Measurements from ENCODE around the gene HES4. TPM values are rescaled to one million over a fixed set of nuclear protein-coding genes. Genes with fewer than 3 reads are reported as not detected.
A peak's percentile ranks its signal among the peaks of the same experiment; 100 is the strongest.

HES4 gene
- total and polyA plus RNA-seq, 10 of the 15 experiments (the other 5 are each of a cell fraction or from before 2014, with no cell fraction given): 0.44 to 1.7 (median 0.85) TPM; not detected in 5

DNA sequence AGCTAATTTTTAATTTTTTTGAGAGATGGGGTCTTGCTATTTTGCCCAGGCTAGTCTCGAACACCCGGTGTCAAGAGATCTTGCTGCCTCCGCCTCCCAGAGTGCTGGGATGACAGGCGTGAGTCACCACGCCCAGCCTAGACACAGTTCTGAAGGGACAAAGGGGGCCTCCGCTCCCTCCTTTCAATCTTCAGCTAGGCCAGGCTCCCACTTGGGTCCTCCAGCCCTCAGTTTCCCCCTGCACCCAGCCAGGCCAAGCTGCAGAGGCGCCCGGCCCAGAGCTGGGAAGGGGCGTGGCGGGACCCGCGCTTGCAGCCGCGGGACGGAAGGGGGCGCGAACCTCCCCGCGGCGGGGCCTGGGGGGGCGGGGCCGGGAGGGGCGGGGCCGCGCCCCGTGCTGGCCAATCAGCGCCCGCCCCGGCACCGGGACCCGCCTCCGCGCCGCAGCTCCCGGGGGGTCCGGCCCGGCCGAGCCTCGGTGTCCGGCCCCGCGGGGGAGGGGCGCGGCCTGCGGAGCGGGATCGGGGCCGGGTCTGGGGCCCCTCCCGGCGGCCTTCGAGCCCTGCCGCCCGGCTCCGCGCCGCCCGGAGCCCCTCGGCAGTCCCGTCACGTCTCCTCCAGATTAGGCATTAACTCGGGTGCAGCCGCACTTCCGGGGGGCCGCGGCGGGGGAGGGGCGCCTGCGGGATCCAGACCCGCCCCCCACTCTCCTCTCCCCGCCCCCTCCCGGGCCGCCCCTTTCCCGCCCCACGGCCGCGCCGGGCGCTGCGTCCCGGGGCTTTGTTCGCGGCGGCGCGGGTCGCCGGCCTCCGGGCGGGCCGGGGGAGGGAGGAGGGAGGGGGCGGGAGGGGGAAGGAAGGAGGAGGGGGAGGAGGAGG is 19.5 kb upstream of the HES4 start (continued):
- TF ChIP-seq, protein P1, sequence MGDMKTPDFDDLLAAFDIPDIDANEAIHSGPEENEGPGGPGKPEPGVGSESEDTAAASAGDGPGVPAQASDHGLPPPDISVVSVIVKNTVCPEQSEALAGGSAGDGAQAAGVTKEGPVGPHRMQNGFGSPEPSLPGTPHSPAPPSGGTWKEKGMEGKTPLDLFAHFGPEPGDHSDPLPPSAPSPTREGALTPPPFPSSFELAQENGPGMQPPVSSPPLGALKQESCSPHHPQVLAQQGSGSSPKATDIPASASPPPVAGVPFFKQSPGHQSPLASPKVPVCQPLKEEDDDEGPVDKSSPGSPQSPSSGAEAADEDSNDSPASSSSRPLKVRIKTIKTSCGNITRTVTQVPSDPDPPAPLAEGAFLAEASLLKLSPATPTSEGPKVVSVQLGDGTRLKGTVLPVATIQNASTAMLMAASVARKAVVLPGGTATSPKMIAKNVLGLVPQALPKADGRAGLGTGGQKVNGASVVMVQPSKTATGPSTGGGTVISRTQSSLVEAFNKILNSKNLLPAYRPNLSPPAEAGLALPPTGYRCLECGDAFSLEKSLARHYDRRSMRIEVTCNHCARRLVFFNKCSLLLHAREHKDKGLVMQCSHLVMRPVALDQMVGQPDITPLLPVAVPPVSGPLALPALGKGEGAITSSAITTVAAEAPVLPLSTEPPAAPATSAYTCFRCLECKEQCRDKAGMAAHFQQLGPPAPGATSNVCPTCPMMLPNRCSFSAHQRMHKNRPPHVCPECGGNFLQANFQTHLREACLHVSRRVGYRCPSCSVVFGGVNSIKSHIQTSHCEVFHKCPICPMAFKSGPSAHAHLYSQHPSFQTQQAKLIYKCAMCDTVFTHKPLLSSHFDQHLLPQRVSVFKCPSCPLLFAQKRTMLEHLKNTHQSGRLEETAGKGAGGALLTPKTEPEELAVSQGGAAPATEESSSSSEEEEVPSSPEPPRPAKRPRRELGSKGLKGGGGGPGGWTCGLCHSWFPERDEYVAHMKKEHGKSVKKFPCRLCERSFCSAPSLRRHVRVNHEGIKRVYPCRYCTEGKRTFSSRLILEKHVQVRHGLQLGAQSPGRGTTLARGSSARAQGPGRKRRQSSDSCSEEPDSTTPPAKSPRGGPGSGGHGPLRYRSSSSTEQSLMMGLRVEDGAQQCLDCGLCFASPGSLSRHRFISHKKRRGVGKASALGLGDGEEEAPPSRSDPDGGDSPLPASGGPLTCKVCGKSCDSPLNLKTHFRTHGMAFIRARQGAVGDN (IDR thresholded peaks at IDR 0.05): no peak
- TF ChIP-seq CHD4 (IDR thresholded peaks at IDR 0.05) (no peak), NBN (IDR thresholded peaks at IDR 0.05) (peak; percentile 43; the same call in 1 of the 2 replicates), SREBF2 (IDR thresholded peaks at IDR 0.05; ENCODE audit: low read length) (no peak), WRNIP1 (IDR thresholded peaks at IDR 0.05; ENCODE audit: borderline replicate concordance, low read depth, low read length) (no peak), FOXM1 (IDR thresholded peaks at IDR 0.05; ENCODE audit: low read depth, low read length) (no peak), ZNF217 (IDR thresholded peaks at IDR 0.05) (peak; percentile 54; the same call in 1 of the 2 replicates), BACH1 (IDR thresholded peaks at IDR 0.05; ENCODE audit: borderline replicate concordance) (no peak; the same call in 1 of the 2 replicates), ZNF207 (IDR thresholded peaks at IDR 0.05; ENCODE audit: borderline replicate concordance) (no peak), STAT3 (IDR thresholded peaks at IDR 0.05; ENCODE audit: low read depth, low read length) (no peak), ZBED1 (IDR thresholded peaks at IDR 0.05; ENCODE audit: borderline replicate concordance) (no peak), ZZZ3 (IDR thresholded peaks at IDR 0.05; ENCODE audit: control insufficient read depth, insufficient read length, low read depth) (no peak), TCF7 (IDR thresholded peaks at IDR 0.05; ENCODE audit: borderline replicate concordance) (no peak), NR2F1 (conservative IDR thresholded peaks at IDR 0.05) (0 out of 2 replicates have a peak, but pooled peaks have one; percentile 9), MYC (IDR thresholded peaks at IDR 0.05; ENCODE audit: insufficient read depth, insufficient read length, insufficient replicate concordance, low read length, severe bottlenecking) (no peak), RCOR1 (conservative IDR thresholded peaks at IDR 0.05; ENCODE audit: low read depth, low read length) (no peak), IKZF2 (IDR thresholded peaks at IDR 0.05) (no peak), HDGF (IDR thresholded peaks at IDR 0.05) (peak; percentile 61; the same call in 1 of the 2 replicates), BCL11A (IDR thresholded peaks at IDR 0.05; ENCODE audit: low read depth, low read length) (no peak), STAT1 (conservative IDR thresholded peaks at IDR 0.05) (no peak), KDM1A (IDR thresholded peaks at IDR 0.05; ENCODE audit: borderline replicate concordance) (no peak), GATAD2B (conservative IDR thresholded peaks at IDR 0.05; ENCODE audit: low read depth) (0 out of 2 replicates have a peak, but pooled peaks have one; percentile 8)
- TF ChIP-seq, protein P2, sequence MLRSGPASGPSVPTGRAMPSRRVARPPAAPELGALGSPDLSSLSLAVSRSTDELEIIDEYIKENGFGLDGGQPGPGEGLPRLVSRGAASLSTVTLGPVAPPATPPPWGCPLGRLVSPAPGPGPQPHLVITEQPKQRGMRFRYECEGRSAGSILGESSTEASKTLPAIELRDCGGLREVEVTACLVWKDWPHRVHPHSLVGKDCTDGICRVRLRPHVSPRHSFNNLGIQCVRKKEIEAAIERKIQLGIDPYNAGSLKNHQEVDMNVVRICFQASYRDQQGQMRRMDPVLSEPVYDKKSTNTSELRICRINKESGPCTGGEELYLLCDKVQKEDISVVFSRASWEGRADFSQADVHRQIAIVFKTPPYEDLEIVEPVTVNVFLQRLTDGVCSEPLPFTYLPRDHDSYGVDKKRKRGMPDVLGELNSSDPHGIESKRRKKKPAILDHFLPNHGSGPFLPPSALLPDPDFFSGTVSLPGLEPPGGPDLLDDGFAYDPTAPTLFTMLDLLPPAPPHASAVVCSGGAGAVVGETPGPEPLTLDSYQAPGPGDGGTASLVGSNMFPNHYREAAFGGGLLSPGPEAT (IDR thresholded peaks at IDR 0.05; ENCODE audit: low read depth): no peak
- TF ChIP-seq, protein P3, sequence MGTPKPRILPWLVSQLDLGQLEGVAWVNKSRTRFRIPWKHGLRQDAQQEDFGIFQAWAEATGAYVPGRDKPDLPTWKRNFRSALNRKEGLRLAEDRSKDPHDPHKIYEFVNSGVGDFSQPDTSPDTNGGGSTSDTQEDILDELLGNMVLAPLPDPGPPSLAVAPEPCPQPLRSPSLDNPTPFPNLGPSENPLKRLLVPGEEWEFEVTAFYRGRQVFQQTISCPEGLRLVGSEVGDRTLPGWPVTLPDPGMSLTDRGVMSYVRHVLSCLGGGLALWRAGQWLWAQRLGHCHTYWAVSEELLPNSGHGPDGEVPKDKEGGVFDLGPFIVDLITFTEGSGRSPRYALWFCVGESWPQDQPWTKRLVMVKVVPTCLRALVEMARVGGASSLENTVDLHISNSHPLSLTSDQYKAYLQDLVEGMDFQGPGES (IDR thresholded peaks at IDR 0.05): no peak
- TF ChIP-seq, protein P4, sequence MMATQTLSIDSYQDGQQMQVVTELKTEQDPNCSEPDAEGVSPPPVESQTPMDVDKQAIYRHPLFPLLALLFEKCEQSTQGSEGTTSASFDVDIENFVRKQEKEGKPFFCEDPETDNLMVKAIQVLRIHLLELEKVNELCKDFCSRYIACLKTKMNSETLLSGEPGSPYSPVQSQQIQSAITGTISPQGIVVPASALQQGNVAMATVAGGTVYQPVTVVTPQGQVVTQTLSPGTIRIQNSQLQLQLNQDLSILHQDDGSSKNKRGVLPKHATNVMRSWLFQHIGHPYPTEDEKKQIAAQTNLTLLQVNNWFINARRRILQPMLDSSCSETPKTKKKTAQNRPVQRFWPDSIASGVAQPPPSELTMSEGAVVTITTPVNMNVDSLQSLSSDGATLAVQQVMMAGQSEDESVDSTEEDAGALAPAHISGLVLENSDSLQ (IDR thresholded peaks at IDR 0.05): peak; percentile 35

Data from GM12878 (cell line).